ENCODE data around the gene SKAP2.

Gene SKAP2

GRCh38 chr7:26723129-26723528 lies 141.3 kb downstream of the SKAP2 start (continued):
- no peak for TF ChIP-seq ZNF501 (tag by site-specific recombination; IDR thresholded peaks at IDR 0.05)
- TF ChIP-seq SALL2 (tag by site-specific recombination; IDR thresholded peaks at IDR 0.05; ENCODE audit: borderline replicate concordance) = no peak
- TF ChIP-seq ZNF398 (tag by site-specific recombination; IDR thresholded peaks at IDR 0.05) = no peak

- Histone ChIP-seq H3K27ac (ENCODE audit: extremely low read depth, low read depth, low read length) (no peak overlapping the region), H3K4me3 (ENCODE audit: low read depth, low read length) (no peak overlapping the region), H3K36me3 (ENCODE audit: control insufficient read depth in 2 of 2, insufficient read depth in 1 of 2, low read length in 2 of 2) (peaks cover 0 to 3% of the 10 kb centered on the region in 2 experiments; a peak in 1 of 3 replicates), H3K4me1 (ENCODE audit: control insufficient read depth, insufficient read depth, low read length) (no peaks in the 10 kb centered on the region), H3K9me3 (ENCODE audit: control insufficient read depth, insufficient read depth, low read depth, low read length) (no peaks in the 10 kb centered on the region)
- POLR2A ChIA-PET = no interaction called here
- CTCF ChIA-PET = no interaction called here
- no peak for TF ChIP-seq ZSCAN30 (tag by site-specific recombination; IDR thresholded peaks at IDR 0.05)
- no peak for TF ChIP-seq ZSCAN16 (tag by site-specific recombination; IDR thresholded peaks at IDR 0.05)
These were observed 142.9 kb downstream of the SKAP2 start for GRCh38 chr7:26721450-26721849.

- H3K4me3 ChIP-seq (ENCODE audit: low read depth, low read length) = no peak overlapping the region
- H3K27ac ChIP-seq (ENCODE audit: extremely low read depth, low read depth, low read length) = no peak overlapping the region
- no peaks in the 10 kb centered on the region for H3K36me3 ChIP-seq (ENCODE audit: control insufficient read depth in 2 of 2, insufficient read depth in 1 of 2, low read length in 2 of 2)
- CTCF ChIA-PET = no interaction called here
- TF ChIP-seq ZNF580 (tag by site-specific recombination; IDR thresholded peaks at IDR 0.05) = no peak
- no peak for TF ChIP-seq KLF8 (tag by site-specific recombination; IDR thresholded peaks at IDR 0.05)
- no peak for TF ChIP-seq KLF9 (tag by site-specific recombination; IDR thresholded peaks at IDR 0.05; ENCODE audit: low read depth)
- no peak for TF ChIP-seq HIC1 (tag by site-specific recombination; IDR thresholded peaks at IDR 0.05)
- TF ChIP-seq ZNF404 (tag by site-specific recombination; IDR thresholded peaks at IDR 0.05) = no peak
- no peak for TF ChIP-seq HOXA7 (CRISPR knock-in tag; IDR thresholded peaks at IDR 0.05; ENCODE audit: borderline replicate concordance)
- TF ChIP-seq ZNF791 (tag by site-specific recombination; IDR thresholded peaks at IDR 0.05) = no peak
- no peak for TF ChIP-seq ZSCAN18 (tag by site-specific recombination; IDR thresholded peaks at IDR 0.05)
- no peak for TF ChIP-seq ZNF169 (tag by site-specific recombination; IDR thresholded peaks at IDR 0.05)
- no peak for TF ChIP-seq ZNF292 (tag by site-specific recombination; IDR thresholded peaks at IDR 0.05; ENCODE audit: borderline replicate concordance, low read depth)
- no peak for TF ChIP-seq ZNF362 (tag by site-specific recombination; IDR thresholded peaks at IDR 0.05)
- TF ChIP-seq ZNF366 (tag by site-specific recombination; conservative IDR thresholded peaks at IDR 0.05) = 0 out of 2 replicates have a peak, but pooled peaks have one; percentile 20
- TF ChIP-seq PRDM1 (tag by site-specific recombination; IDR thresholded peaks at IDR 0.05) = peak; percentile 95
- no peak for TF ChIP-seq WT1 (tag by site-specific recombination; IDR thresholded peaks at IDR 0.05)
- POLR2A ChIA-PET = no interaction called here
- no peaks in the 10 kb centered on the region for H3K4me1 ChIP-seq (ENCODE audit: control insufficient read depth, insufficient read depth, low read length)
- no peaks in the 10 kb centered on the region for H3K9me3 ChIP-seq (ENCODE audit: control insufficient read depth, insufficient read depth, low read depth, low read length)
These were observed 146.3 kb downstream of the SKAP2 start for GRCh38 chr7:26718063-26718462.
